MV-4-11 (cell line): Measurements from ENCODE around the gene MIB2.
"Not testable (repeated sequence)": the region's sequence is repeated elsewhere in the genome, so short reads cannot be mapped to it uniquely, and the experiment has no call there.

Source experiments
- DNase-seq: peaks from one replicate; lab custom pipeline; 2025; lab: John Stamatoyannopoulos, UW

MIB2 gene

GRCh38 chr1:1627261-1627828 is 12.0 kb downstream of the MIB2 start:
- no peak for DNase-seq

- no peak for DNase-seq
These were observed 12.8 kb downstream of the MIB2 start for GRCh38 chr1:1627829-1628753.

- DNase-seq = no peak
These were observed 13.6 kb downstream of the MIB2 start for GRCh38 chr1:1628754-1629429.

- no peak for DNase-seq
These were observed 14.3 kb downstream of the MIB2 start for GRCh38 chr1:1629430-1630190.

- DNase-seq = peak; percentile 74
These were observed 15.1 kb downstream of the MIB2 start for GRCh38 chr1:1630191-1630964.

GRCh38 chr1:1630965-1631781 is 15.9 kb downstream of the MIB2 start:
- DNase-seq = no peak

- no peak for DNase-seq
These were observed 16.6 kb downstream of the MIB2 start, which contains the start of gene MMP23B for GRCh38 chr1:1631782-1632420. MMP23B (plus strand) TSS chr1:1632173; CDS start chr1:1632219, 46 bp downstream.

GRCh38 chr1:1633409-1633808 is 18.1 kb downstream of the MIB2 start:
- not testable (repeated sequence) for DNase-seq

- DNase-seq = not testable (repeated sequence)
These were observed 19.3 kb downstream of the MIB2 start for GRCh38 chr1:1634613-1635012.

- not testable (repeated sequence) for DNase-seq
These were observed 21.6 kb downstream of the MIB2 start for GRCh38 chr1:1636621-1637478.

GRCh38 chr1:1637479-1637875 is 22.2 kb downstream of the MIB2 start:
- DNase-seq = not testable (repeated sequence)

GRCh38 chr1:1638528-1638927 is 23.2 kb downstream of the MIB2 start:
- not testable (repeated sequence) for DNase-seq

- not testable (repeated sequence) for DNase-seq
These were observed 24.1 kb downstream of the MIB2 start for GRCh38 chr1:1639368-1639767.

GRCh38 chr1:1640081-1640480 is 24.8 kb downstream of the MIB2 start:
- DNase-seq = not testable (repeated sequence)

- DNase-seq = not testable (repeated sequence)
These were observed 25.6 kb downstream of the MIB2 start for GRCh38 chr1:1640711-1641461.

GRCh38 chr1:1646326-1646725 is 31.0 kb downstream of the MIB2 start:
- DNase-seq = not testable (repeated sequence)

GRCh38 chr1:1647567-1648241 is 32.4 kb downstream of the MIB2 start:
- DNase-seq = not testable (repeated sequence)
